T-helper 1 cell (primary cell): ENCODE results near the gene LGALS9B.
"Not testable (repeated sequence)": the region's sequence is repeated elsewhere in the genome, so short reads cannot be mapped to it uniquely, and the experiment has no call there.

Experiments used
- DNase-seq, 5 donors: peaks; one replicate each; pipeline ENCODE4 v3.0.0-alpha.2; 2012 to 2020
- total RNA-seq, 4 donors: gene quantifications; one replicate each; lab custom pipeline; 2026; lab: John Stamatoyannopoulos, UW

LGALS9B gene
- 0 reads per million in 4 donors for total RNA-seq

GRCh38 chr17:20467447-20467846 is at the start of gene LGALS9B:
TSS of gene LGALS9B (minus strand) at chr17:20467539. CDS start at chr17:20467470, 69 bp downstream.
- DNase-seq = not testable (repeated sequence)

GRCh38 chr17:20516986-20517385 is 49.6 kb upstream of the LGALS9B start:
- DNase-seq = not testable (repeated sequence)

- DNase-seq = not testable (repeated sequence)
These were observed 47.8 kb upstream of the LGALS9B start for GRCh38 chr17:20515099-20515498.

- not testable (repeated sequence) for DNase-seq
These were observed 46.2 kb upstream of the LGALS9B start for GRCh38 chr17:20513539-20513938.

- DNase-seq = not testable (repeated sequence)
These were observed 45.0 kb upstream of the LGALS9B start for GRCh38 chr17:20512378-20512777.

GRCh38 chr17:20511778-20512177 is 44.4 kb upstream of the LGALS9B start:
- not testable (repeated sequence) for DNase-seq

GRCh38 chr17:20505333-20505732 is 38.0 kb upstream of the LGALS9B start:
- not testable (repeated sequence) for DNase-seq

- DNase-seq = not testable (repeated sequence)
These were observed 37.2 kb upstream of the LGALS9B start for GRCh38 chr17:20504388-20505066.

- DNase-seq = not testable (repeated sequence)
These were observed 34.6 kb upstream of the LGALS9B start for GRCh38 chr17:20501896-20502295.

- not testable (repeated sequence) for DNase-seq
These were observed 33.0 kb upstream of the LGALS9B start for GRCh38 chr17:20500346-20500745.

GRCh38 chr17:20495420-20495819 is 28.1 kb upstream of the LGALS9B start:
- DNase-seq = not testable (repeated sequence)

GRCh38 chr17:20494735-20495134 is 27.4 kb upstream of the LGALS9B start:
- not testable (repeated sequence) for DNase-seq

- DNase-seq = not testable (repeated sequence)
These were observed 26.8 kb upstream of the LGALS9B start for GRCh38 chr17:20494147-20494546.

GRCh38 chr17:20492971-20493370 is 25.6 kb upstream of the LGALS9B start:
- DNase-seq = not testable (repeated sequence)

- DNase-seq = not testable (repeated sequence)
These were observed 24.8 kb upstream of the LGALS9B start for GRCh38 chr17:20492099-20492498.

- not testable (repeated sequence) for DNase-seq
These were observed 17.6 kb upstream of the LGALS9B start for GRCh38 chr17:20484930-20485329.

- DNase-seq = not testable (repeated sequence)
These were observed 12.7 kb upstream of the LGALS9B start for GRCh38 chr17:20479889-20480591.

- not testable (repeated sequence) for DNase-seq
These were observed 10.2 kb upstream of the LGALS9B start for GRCh38 chr17:20477398-20478071.

GRCh38 chr17:20475137-20475831 is 7.9 kb upstream of the LGALS9B start:
- DNase-seq = not testable (repeated sequence)

- DNase-seq = not testable (repeated sequence)
These were observed 6.7 kb upstream of the LGALS9B start for GRCh38 chr17:20474081-20474480.

- DNase-seq = not testable (repeated sequence)
These were observed 2.6 kb upstream of the LGALS9B start for GRCh38 chr17:20469946-20470345.

GRCh38 chr17:20469107-20469506 is 1.8 kb upstream of the LGALS9B start:
- not testable (repeated sequence) for DNase-seq

- DNase-seq = not testable (repeated sequence)
These were observed 340 bp downstream of the LGALS9B start for GRCh38 chr17:20466999-20467398.
